OCI-LY7 (cell line): ENCODE results near the gene FAAP20. TPM values are rescaled to one million over a fixed set of nuclear protein-coding genes. Genes with fewer than 3 reads are reported as not detected.

Source experiments
- BruUV-seq: library from RNA; stranded (reverse); fragments of 400-500 nt; replicated peaks from 2 replicates; lab custom pipeline; 2021; lab: Mats Ljungman, UMichigan
- CTCF ChIA-PET: fragments of 300-600 bp; sonication (Branson Sonifier 250); formaldehyde crosslinking; loops from one replicate; lab custom pipeline; 2022; ENCODE audit warnings: antibody characterized with exemption; ENCODE audit not compliant: unreplicated experiment; lab: Charles Lee
- POLR2A ChIA-PET: fragments of 300-600 bp; sonication (Branson Sonifier 250); formaldehyde crosslinking; loops from one replicate; lab custom pipeline; 2022; ENCODE audit warnings: antibody characterized with exemption; lab: Charles Lee
- DNase-seq: peaks from one replicate; pipeline ENCODE4 v3.0.0-alpha.2; 2015; ENCODE audit warnings: low spot score
- H2AFZ ChIP-seq: fragments of 200-600 bp; sonication (generic), shearing (Covaris generic); 2 replicates; pipeline ENCODE4 v1.6.1; 2014; ENCODE audit warnings: mild to moderate bottlenecking, antibody characterized with exemption, low read length, moderate library complexity
- H3K27ac ChIP-seq: fragments of 200-600 bp; sonication (generic); 2 replicates; pipeline ENCODE4 v1.5.1; 2014; ENCODE audit warnings: mixed run types, low read depth, mild to moderate bottlenecking, moderate library complexity, low read length, inconsistent platforms; ENCODE audit not compliant: poor library complexity, severe bottlenecking
- H3K36me3 ChIP-seq: fragments of 200-600 bp; sonication (generic); 2 replicates; pipeline ENCODE4 v1.6.1; 2014; ENCODE audit warnings: mild to moderate bottlenecking, antibody characterized with exemption, low read length, moderate library complexity, mixed read lengths; ENCODE audit not compliant: insufficient read depth
- H3K4me1 ChIP-seq: fragments of 200-600 bp; sonication (generic); 2 replicates; pipeline ENCODE4 v1.5.1; 2014; ENCODE audit warnings: mild to moderate bottlenecking, low read length; ENCODE audit not compliant: insufficient read depth, poor library complexity, severe bottlenecking
- H3K4me2 ChIP-seq: fragments of 200-600 bp; sonication (generic); 2 replicates; pipeline ENCODE4 v1.6.1; 2014; ENCODE audit warnings: mild to moderate bottlenecking, low read length
- H3K4me3 ChIP-seq: fragments of 200-600 bp; sonication (generic); 2 replicates; pipeline ENCODE4 v1.5.1; 2014; ENCODE audit warnings: mild to moderate bottlenecking, low read depth, low read length; ENCODE audit not compliant: poor library complexity, severe bottlenecking
- H3K79me2 ChIP-seq: fragments of 200-600 bp; sonication (generic); 2 replicates; pipeline ENCODE4 v1.6.1; 2016; ENCODE audit warnings: low read depth, mild to moderate bottlenecking, low read length, moderate library complexity, mixed read lengths; ENCODE audit not compliant: insufficient read depth
- H3K9me2 ChIP-seq: fragments of 200-600 bp; sonication (generic); 2 replicates; pipeline ENCODE4 v1.6.1; 2016; ENCODE audit warnings: mild to moderate bottlenecking, low read length, mixed read lengths; ENCODE audit not compliant: insufficient read depth
- H3K9me3 ChIP-seq: fragments of 200-600 bp; sonication (generic); 2 replicates; pipeline ENCODE4 v1.6.1; 2014; ENCODE audit warnings: mild to moderate bottlenecking, mixed run types, low read length, mixed read lengths
- H4K20me1 ChIP-seq: fragments of 200-600 bp; sonication (generic); 2 replicates; pipeline ENCODE4 v1.6.1; 2014; ENCODE audit warnings: mild to moderate bottlenecking, antibody characterized with exemption, low read length, moderate library complexity, mixed read lengths; ENCODE audit not compliant: insufficient read depth
- EZH2phosphoT487 ChIP-seq: fragments of 200-600 bp; sonication (generic); IDR thresholded peaks from 2 replicates; pipeline ENCODE4 v1.6.1; 2018; ENCODE audit warnings: low read depth, borderline replicate concordance, mild to moderate bottlenecking, mixed run types, antibody characterized with exemption, low read length, moderate library complexity, mixed read lengths
- intact Hi-C: fragments of 100-400 bp; cut with micrococcal nuclease; formaldehyde crosslinking; loops from one replicate; pipeline ENCODE4 v1.10.0; 2022; ENCODE audit not compliant: unreplicated experiment
- total RNA-seq, 2 experiments: library from RNA; depleted of rRNA in 1 of 2; stranded (reverse); fragments of >200 nt in 1 of 2; shearing (Covaris generic) in 1 of 2; gene quantifications; 2 replicates each; pipeline ENCODE4 v1.2.3, GENCODE V29; 2014 to 2022
- TF ChIP-seq, protein P1 (sequence below): fragments of 200-600 bp; sonication (generic); conservative IDR thresholded peaks from 2 replicates; pipeline ENCODE4 v1.5.1; 2014; ENCODE audit warnings: mild to moderate bottlenecking, antibody characterized with exemption, low read length, moderate library complexity, mixed read lengths

Gene FAAP20
- total RNA-seq, 2 experiments from 2014 or later = 47.4 to 55.7 TPM

DNA sequence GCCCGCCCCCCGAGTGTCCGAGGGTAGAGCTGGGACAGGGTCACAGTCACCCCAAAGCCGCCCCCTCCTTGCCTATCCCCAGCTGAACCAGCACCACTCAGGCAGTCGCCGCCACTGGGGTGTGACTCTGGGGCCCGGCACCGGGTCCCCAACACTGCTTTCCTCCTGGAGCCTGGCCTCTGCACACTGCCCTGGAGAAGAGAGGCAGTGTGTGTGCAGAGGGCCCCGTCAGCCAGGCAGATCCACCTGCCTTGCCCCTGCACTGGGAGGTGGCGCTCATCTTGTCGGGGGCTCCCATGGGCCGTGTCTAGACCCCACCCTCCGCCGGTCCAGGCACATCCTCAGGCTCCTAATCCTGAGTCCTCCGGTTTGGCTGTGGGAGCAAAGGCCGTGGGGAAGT lies 15.7 kb downstream of the FAAP20 start:
- POLR2A ChIA-PET = no interaction called here
- intact Hi-C loops = no loop called here

DNA sequence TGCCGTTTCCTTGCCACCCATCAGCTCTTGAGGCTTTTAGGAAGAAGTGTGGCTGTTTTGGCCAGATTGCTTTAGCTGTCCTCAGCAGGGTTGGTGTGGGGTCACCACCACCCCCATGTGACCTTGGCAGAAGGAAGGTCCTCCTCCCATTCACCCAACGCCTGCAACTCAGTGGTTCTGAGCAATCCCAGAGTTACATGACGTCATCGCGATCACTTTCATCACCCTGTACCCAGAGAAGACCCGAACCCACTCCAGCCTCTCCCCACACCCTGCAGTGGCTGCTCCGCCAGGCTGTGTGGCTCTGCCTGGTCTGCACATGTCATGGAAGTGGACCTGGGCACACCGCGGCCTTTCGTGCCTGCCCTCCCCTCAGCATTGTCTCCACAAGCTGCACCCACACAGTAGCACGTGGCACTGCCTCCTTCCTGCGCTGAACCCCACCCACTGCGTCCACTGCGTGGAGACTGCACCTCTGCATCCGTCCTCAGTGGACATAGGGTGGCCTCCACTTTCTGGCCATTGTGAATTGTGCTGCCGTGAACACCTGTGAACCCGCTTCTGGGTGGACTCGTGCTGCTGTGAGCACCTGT lies 16.5 kb downstream of the FAAP20 start:
- no peak overlapping the region for H3K4me2 ChIP-seq
- H4K20me1 ChIP-seq = no peaks in the 10 kb centered on the region
- BruUV-seq = no TSS peak
- CTCF ChIA-PET = no interaction called here
- no peak for DNase-seq
- H3K4me3 ChIP-seq = no peak overlapping the region
- no peak overlapping the region for H2AFZ ChIP-seq
- no peaks in the 10 kb centered on the region for H3K9me3 ChIP-seq
- intact Hi-C loops = no loop called here
- H3K79me2 ChIP-seq = no peaks in the 10 kb centered on the region
- H3K4me1 ChIP-seq = no peaks in the 10 kb centered on the region
- no peaks in the 10 kb centered on the region for H3K9me2 ChIP-seq
- no peak overlapping the region for H3K27ac ChIP-seq
- no peak for TF ChIP-seq EZH2phosphoT487
- TF ChIP-seq, protein P1, sequence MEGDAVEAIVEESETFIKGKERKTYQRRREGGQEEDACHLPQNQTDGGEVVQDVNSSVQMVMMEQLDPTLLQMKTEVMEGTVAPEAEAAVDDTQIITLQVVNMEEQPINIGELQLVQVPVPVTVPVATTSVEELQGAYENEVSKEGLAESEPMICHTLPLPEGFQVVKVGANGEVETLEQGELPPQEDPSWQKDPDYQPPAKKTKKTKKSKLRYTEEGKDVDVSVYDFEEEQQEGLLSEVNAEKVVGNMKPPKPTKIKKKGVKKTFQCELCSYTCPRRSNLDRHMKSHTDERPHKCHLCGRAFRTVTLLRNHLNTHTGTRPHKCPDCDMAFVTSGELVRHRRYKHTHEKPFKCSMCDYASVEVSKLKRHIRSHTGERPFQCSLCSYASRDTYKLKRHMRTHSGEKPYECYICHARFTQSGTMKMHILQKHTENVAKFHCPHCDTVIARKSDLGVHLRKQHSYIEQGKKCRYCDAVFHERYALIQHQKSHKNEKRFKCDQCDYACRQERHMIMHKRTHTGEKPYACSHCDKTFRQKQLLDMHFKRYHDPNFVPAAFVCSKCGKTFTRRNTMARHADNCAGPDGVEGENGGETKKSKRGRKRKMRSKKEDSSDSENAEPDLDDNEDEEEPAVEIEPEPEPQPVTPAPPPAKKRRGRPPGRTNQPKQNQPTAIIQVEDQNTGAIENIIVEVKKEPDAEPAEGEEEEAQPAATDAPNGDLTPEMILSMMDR = no peak
- POLR2A ChIA-PET = no interaction called here
- H3K36me3 ChIP-seq = no peaks in the 10 kb centered on the region

More for the DNA sequence above, 15.7 kb downstream of the FAAP20 start:
- no peaks in the 10 kb centered on the region for H3K79me2 ChIP-seq
- no peak overlapping the region for H3K4me3 ChIP-seq
- BruUV-seq = no TSS peak
- no peak for DNase-seq
- no peak overlapping the region for H3K4me2 ChIP-seq
- H3K27ac ChIP-seq = no peak overlapping the region
- H3K4me1 ChIP-seq = no peaks in the 10 kb centered on the region
- CTCF ChIA-PET = no interaction called here
- no peak for TF ChIP-seq EZH2phosphoT487
- TF ChIP-seq, protein P1 = no peak
- no peaks in the 10 kb centered on the region for H3K36me3 ChIP-seq
- H3K9me3 ChIP-seq = no peaks in the 10 kb centered on the region
- H4K20me1 ChIP-seq = no peaks in the 10 kb centered on the region
- no peak overlapping the region for H2AFZ ChIP-seq
- H3K9me2 ChIP-seq = no peaks in the 10 kb centered on the region

DNA sequence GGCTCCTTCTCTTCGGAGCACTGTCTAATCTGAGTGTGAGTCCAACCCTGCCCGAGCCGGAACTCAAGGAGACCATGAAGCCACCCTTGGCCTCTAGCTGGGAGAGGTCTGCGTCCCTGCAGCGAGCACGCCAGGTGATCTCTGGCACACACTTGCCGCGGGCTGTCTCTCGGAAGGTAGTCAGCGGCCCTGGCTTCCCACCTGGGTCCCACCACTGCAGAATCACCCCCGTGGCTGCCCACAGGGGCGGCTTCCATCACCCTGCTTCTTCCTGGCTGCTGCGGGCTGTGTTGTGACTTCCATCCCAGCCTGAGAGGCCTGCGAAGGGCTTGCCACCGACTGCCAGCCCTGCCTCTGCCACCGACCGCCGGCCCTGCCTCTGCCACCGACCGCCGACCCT lies 17.0 kb downstream of the FAAP20 start:
- POLR2A ChIA-PET = no interaction called here
- DNase-seq = no peak
- H3K36me3 ChIP-seq = no peaks in the 10 kb centered on the region
- no peaks in the 10 kb centered on the region for H3K4me1 ChIP-seq
- CTCF ChIA-PET = no interaction called here
- H3K4me3 ChIP-seq = no peak overlapping the region
- H3K9me3 ChIP-seq = no peaks in the 10 kb centered on the region
- H2AFZ ChIP-seq = no peak overlapping the region
- H3K9me2 ChIP-seq = no peaks in the 10 kb centered on the region
- no TSS peak for BruUV-seq
- intact Hi-C loops = no loop called here
- H3K27ac ChIP-seq = no peak overlapping the region
- no peak for TF ChIP-seq EZH2phosphoT487
- TF ChIP-seq, protein P1 = no peak
- no peaks in the 10 kb centered on the region for H4K20me1 ChIP-seq
- H3K4me2 ChIP-seq = no peak overlapping the region
- H3K79me2 ChIP-seq = no peaks in the 10 kb centered on the region
